NOMO-1 treated with DMSO at 0.1 percent for 48 hours (cell line): ENCODE data around the gene COL21A1.

Experiments
- DNase-seq: peaks from one replicate; lab custom pipeline; 2025; ENCODE audit not compliant: unreplicated experiment; lab: John Stamatoyannopoulos, UW

The COL21A1 gene

DNA sequence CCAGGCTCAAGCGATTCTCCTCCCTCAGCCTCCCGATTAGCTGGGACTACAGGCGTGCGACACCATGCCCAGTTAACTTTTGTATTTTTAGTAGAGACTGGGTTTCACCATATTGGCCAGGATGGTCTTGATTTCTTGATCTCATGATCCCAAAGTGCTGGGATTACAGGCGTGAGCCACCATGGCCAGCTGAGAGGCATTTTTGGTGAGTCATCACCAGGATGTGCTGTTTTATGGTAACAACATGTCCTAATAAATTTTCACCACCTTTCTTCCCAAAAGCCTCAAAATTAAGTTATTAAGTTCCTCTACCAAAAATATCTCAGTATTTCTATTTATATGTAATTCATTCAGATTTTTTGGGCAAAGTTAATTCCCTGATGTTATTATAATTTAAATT is 53.5 kb downstream of the COL21A1 start:
- DNase-seq = no peak

DNA sequence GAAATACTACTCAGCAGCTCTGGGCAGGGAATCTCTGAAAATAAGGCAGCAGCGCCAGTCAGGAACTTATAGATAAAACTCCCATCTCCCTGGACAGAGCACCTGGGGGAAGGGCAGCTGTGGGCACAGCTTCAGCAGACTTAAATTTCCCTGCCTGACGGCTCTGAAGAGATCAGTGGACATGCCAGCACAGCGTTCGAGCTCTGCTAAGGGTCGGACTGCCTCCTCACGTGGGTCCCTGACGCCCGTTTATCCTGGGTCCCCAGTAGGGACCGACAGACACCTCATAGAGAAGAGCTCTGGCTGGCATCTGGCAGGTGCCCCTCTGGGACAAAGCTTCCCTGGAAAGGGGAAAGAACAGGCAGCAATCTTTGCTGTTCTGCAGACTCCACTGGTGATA is 59.0 kb downstream of the COL21A1 start:
- DNase-seq = no peak

- DNase-seq = no peak
Observed at GRCh38 chr6:56187686-56188085, 59.7 kb downstream of the COL21A1 start.

GRCh38 chr6:56176741-56177140 is 70.6 kb downstream of the COL21A1 start:
- DNase-seq = no peak

DNA sequence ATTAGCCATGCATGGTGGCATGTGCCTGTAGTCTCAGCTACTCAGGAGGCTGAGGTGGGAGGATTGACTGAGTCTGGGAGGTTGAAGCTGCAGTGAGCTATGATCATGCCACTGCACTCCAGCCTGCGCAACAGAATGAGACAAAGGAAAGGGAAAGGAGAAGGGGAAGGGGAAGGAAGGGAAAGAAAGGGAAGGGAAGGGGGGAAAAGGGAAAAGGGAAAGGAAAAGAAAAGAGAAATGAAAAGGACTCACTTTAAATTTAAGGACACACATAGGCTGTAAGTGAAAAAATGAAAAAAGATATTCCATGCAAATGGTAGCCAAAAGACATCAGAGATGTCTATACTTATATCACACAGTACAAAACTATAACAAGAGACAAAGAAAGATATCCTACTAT is 74.2 kb downstream of the COL21A1 start:
- no peak for DNase-seq

- no peak for DNase-seq
Observed at GRCh38 chr6:56172144-56172543, 75.2 kb downstream of the COL21A1 start.

DNA sequence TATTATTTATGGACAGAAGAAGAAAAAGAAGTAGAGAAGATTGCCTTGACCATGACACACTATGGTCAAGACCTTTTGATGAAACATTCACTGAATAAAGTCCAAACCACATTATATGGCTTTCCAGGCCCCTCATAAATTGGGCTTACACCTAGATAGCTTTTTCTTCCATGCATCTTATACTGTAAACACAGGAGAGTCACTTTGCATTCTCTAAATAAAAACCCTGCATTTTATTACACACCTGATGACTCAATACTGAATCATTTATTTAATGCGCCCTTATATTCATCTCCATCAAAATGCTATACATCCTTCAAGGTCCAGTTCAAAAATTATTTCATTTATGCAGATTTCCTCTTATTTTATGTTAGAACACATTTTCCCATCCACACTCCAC is 78.0 kb downstream of the COL21A1 start:
- DNase-seq = no peak

GRCh38 chr6:56168596-56168995 is 78.8 kb downstream of the COL21A1 start:
- DNase-seq = no peak

DNA sequence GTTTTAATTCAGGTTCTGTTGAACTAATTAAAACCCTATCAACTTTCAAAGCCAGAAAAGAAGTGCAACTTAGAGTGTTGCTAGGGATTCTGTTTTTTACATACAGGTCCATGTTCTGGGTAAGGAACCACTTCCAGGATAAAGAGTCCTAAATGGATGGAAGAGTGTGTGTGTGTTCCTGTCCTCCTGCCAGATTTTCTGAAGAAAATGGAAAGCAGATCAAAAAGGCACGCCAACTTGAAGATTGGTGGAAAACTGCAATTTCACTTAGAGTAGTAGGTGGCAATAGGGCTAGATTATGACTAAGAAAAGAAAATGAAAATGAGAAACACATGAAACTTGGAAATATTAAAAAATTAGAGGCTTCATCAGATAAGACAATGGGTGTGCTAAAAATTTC is 85.3 kb downstream of the COL21A1 start:
- DNase-seq = no peak

GRCh38 chr6:56160489-56160888 is 86.9 kb downstream of the COL21A1 start:
- no peak for DNase-seq

DNA sequence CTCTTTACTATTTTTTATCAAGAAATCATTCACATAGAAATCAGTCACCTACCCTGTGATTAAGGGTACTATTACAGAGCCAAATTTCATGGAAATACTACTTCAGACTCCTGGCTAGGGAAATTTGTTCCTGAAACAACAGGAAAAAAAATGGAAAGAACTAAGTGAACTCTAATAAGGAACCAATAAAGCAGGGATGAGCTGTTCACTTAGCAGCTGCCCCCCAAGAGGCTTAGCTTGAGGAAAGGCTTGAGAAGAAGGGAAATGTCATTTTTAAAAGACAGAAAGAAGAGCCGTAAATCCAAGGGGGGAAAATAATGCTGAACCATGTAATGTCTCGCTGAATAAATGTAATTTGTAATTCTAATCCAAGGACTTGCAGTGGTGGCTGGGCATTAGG is 88.8 kb downstream of the COL21A1 start:
- no peak for DNase-seq

DNA sequence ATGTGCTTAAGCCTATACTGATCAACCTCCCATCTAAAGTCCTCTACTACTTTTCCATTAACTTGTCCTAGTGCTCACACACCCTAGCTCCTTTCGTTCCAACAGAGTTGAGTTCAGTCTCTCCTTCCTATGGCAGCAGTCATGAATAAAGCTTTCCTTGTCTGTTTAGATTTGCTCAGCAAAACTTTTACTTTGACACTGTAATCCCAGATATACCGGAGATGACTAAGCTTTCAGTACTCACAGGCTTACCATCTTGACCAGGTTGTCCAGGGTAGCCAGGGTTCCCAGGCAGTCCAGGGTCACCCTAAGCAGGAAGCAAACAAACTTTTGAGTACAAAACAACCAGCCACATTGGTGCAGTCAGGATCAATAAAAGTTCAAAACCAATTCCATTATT is 90.7 kb downstream of the COL21A1 start:
- no peak for DNase-seq

GRCh38 chr6:56155634-56156141 is 91.7 kb downstream of the COL21A1 start:
- DNase-seq = no peak

GRCh38 chr6:56154076-56154475 is 93.3 kb downstream of the COL21A1 start:
- DNase-seq = no peak

DNA sequence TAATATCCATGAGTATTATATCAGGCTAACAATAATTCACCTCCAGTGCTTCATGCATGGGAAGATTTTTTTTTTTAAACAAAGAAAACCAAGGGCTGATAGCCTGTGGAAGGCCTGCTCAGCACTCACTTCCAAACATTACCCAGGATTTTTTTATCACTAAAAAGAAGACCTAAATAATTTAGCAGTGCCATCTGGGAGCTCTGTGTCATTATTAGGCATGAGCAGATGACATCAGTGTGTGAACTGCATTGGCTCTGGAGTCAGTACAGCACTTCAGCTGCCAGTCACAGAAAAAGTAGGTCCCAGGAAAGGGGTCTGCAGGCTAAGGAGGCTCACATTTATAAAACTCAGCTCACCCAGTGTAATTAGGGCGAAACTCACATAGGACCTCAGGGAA is 94.8 kb downstream of the COL21A1 start:
- DNase-seq = no peak

GRCh38 chr6:56151609-56152224 is 95.7 kb downstream of the COL21A1 start:
- DNase-seq = no peak

GRCh38 chr6:56148488-56149186 is 98.7 kb downstream of the COL21A1 start:
- DNase-seq = no peak

DNA sequence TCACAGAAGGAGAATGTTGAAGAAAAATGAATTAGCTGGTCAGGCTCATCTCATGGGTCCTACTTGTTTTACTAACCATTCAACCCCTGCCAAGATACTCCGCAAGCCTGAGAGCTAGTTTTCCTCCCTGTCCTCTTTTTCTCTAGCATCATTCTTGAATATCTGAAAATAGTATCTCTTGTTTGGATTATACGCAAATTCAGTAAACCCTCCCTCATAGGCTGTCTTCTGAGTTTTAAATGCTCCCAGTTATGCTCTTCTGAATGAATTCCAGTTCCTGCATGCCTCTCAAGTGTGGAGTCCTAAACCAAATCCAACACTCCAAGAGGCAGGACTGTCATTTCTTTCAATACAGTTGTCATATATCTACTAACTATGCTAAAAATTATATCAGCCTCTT is 99.6 kb downstream of the COL21A1 start:
- DNase-seq = no peak

DNA sequence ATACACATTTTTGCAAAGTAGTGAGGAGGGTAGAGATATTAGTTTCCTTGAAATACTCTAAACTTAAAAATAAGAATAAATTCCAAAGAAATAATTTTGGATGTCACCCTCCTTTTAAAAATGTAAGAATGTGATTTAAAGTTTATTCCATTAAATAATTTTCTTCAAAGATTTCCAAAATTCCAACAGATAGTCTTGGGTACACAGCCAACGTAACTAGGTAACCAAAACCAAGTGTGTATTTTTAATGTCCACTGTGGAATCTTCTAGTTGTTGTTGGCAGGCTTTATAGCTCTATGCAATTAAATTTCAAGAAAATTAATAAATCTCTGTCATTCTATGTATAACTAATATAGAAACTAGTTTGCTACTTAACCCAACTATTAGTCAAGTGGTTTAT is 101.3 kb downstream of the COL21A1 start:
- no peak for DNase-seq

DNA sequence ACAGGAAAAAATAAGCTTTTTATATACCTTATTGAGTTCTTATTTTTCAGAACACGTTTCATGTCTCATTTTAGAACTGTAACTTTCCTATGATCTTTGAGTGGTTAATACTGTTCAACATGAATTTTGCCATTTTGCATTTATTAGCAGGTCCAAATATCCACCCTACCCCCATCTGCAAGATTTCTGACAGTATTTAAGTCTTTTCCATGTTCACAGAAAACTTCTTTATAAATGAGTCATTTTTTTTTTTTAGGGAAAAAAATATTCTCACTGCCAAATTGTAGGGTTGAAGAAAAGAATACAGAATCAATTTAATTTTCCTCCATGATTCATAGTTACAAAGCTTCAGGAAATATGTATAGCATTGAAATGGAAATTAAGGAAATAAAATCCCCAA is 101.8 kb downstream of the COL21A1 start:
- DNase-seq = no peak

DNA sequence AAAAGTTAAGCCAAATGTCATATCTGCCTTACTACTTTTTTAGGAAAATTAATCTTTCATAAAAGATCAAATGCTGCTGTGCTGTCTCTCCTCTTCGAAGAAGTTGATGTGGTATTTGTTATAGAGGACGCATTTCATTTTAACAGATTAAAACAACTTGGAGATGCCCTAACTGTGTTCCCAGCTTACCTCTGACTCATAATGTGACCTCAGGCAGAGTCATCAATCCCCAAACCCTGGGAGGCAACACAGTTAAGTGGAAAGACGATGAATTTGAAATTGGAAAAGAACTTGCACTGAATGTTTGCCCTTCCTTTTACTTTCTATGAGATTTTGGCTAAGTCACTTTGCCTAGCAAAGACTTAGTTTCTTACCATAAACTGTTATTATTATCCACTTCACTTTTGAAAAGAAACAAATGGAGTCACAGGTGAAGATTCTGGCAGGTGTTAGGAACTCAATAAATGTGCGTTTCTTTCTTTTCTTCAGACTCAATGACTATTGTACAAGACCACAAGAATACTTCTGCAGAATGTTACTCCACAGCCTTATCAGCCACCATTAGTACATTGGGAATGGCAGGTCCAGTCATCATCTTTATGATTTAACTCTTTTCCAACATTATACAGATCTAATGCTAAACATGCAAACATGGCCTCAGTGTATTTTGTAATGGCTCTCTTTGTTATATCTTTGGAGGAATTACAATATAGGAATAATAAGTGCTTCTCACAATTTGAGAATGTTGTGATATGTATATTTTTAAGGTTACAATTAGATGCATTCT is 102.6 kb downstream of the COL21A1 start:
- no peak for DNase-seq

DNA sequence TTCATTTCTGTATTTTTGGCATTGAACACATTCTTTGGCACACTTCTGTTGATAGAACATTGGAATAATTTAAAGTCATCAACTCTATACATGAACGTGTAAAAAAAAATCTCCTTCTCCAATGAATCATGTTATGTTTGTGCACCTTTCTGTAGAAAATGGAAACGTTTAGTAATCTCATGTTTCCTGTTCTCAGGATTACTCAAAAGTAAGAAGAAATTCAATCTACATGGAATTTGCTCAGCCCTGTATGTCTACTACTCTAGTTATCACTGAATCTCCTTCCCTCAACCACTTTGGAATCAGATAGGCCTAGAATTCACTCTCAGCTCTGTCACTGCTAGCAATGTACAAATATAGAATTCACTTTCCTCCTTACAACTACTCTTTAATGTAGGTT is 103.6 kb downstream of the COL21A1 start:
- no peak for DNase-seq
